GM19397 (cell line): Measurements from ENCODE around the gene TIGD2.

Source experiments
- ATAC-seq: cut with Tn5 transposase; IDR thresholded peaks from one replicate; pipeline ENCODE4 v1.9.1; 2021; ENCODE audit warnings: mild to moderate bottlenecking, moderate library complexity; ENCODE audit not compliant: unreplicated experiment

Gene TIGD2

GRCh38 chr4:89110986-89111832 lies at the start of gene TIGD2:
TSS of gene TIGD2 (plus strand) at chr4:89111533. CDS start at chr4:89112975, 1,442 bp downstream.
- peak; percentile 91 for ATAC-seq

- no peak for ATAC-seq
These were observed 46.5 kb upstream of the TIGD2 start for GRCh38 chr4:89064848-89065247.

- ATAC-seq, result no peak
These were observed 43.9 kb upstream of the TIGD2 start for GRCh38 chr4:89067417-89067816.

- ATAC-seq, result peak; percentile 81
These were observed 41.9 kb upstream of the TIGD2 start for GRCh38 chr4:89069481-89069880.

- ATAC-seq, result no peak
These were observed 41.3 kb upstream of the TIGD2 start for GRCh38 chr4:89070041-89070440.

GRCh38 chr4:89071311-89071710 lies 40.0 kb upstream of the TIGD2 start:
- no peak for ATAC-seq

- no peak for ATAC-seq
These were observed 38.4 kb upstream of the TIGD2 start for GRCh38 chr4:89072921-89073320.

GRCh38 chr4:89077761-89078160 lies 33.6 kb upstream of the TIGD2 start:
- ATAC-seq, result no peak

- ATAC-seq, result no peak
These were observed 33.0 kb upstream of the TIGD2 start for GRCh38 chr4:89078300-89078699.

- ATAC-seq, result no peak
These were observed 12.3 kb upstream of the TIGD2 start for GRCh38 chr4:89099034-89099433.

- ATAC-seq, result no peak
These were observed 11.9 kb upstream of the TIGD2 start for GRCh38 chr4:89099471-89099870.

GRCh38 chr4:89100853-89101252 lies 10.5 kb upstream of the TIGD2 start:
- ATAC-seq, result peak; percentile 8

- ATAC-seq, result peak; percentile 92
These were observed 9.8 kb upstream of the TIGD2 start for GRCh38 chr4:89101256-89102161.

GRCh38 chr4:89105726-89106125 lies 5.6 kb upstream of the TIGD2 start:
- ATAC-seq, result no peak

- no peak for ATAC-seq
These were observed 3.2 kb upstream of the TIGD2 start for GRCh38 chr4:89108091-89108490.

- no peak for ATAC-seq
These were observed 1.3 kb upstream of the TIGD2 start for GRCh38 chr4:89109841-89110540.

GRCh38 chr4:89110541-89110985 lies 770 bp upstream of the TIGD2 start:
- ATAC-seq, result no peak

GRCh38 chr4:89111833-89112563 lies 665 bp downstream of the TIGD2 start:
- ATAC-seq, result no peak

GRCh38 chr4:89113415-89113814 lies 2.1 kb downstream of the TIGD2 start:
- ATAC-seq, result no peak

- no peak for ATAC-seq
These were observed 2.8 kb downstream of the TIGD2 start for GRCh38 chr4:89114100-89114499.
